Neural progenitor cell (in vitro differentiated cells): Measurements from ENCODE around the gene TTC8.

Experiments
- CTCF ChIP-seq: fragments of 200-600 bp; sonication (generic); IDR thresholded peaks from 2 replicates; pipeline ENCODE4 v1.5.1; 2017; ENCODE audit warnings: antibody characterized with exemption, mild to moderate bottlenecking
- EZH2 ChIP-seq: fragments of 200-600 bp; sonication (generic); IDR thresholded peaks from 2 replicates; pipeline ENCODE4 v1.6.1; 2017; ENCODE audit warnings: antibody characterized with exemption, mild to moderate bottlenecking, moderate library complexity

- TF ChIP-seq CTCF (no peak), EZH2 (no peak)
Observed at GRCh38 chr14:88831284-88831683, 6.8 kb downstream of the TTC8 start.
